GM13976 (cell line): Measurements from ENCODE around the gene FMNL2.

Experiments
- DNase-seq: peaks from one replicate; pipeline ENCODE4 v3.0.0; 2012; ENCODE audit warnings: low spot score
- in situ Hi-C: fragments of 300-500 bp; cut with MboI; formaldehyde crosslinking; loops from one replicate; pipeline ENCODE4 v1.12.0; 2022; ENCODE audit warnings: low sequenced_read_pairs, mixed read lengths, inconsistent platforms; ENCODE audit not compliant: unreplicated experiment
- TF ChIP-seq, protein P1 (sequence below): IDR thresholded peaks from 2 replicates; pipeline ENCODE4 v1.5.1; 2012; ENCODE audit warnings: borderline replicate concordance, mild to moderate bottlenecking; ENCODE audit not compliant: insufficient read depth; ENCODE audit errors: extremely low read depth, missing control alignments, control extremely low read depth

The FMNL2 gene

DNA sequence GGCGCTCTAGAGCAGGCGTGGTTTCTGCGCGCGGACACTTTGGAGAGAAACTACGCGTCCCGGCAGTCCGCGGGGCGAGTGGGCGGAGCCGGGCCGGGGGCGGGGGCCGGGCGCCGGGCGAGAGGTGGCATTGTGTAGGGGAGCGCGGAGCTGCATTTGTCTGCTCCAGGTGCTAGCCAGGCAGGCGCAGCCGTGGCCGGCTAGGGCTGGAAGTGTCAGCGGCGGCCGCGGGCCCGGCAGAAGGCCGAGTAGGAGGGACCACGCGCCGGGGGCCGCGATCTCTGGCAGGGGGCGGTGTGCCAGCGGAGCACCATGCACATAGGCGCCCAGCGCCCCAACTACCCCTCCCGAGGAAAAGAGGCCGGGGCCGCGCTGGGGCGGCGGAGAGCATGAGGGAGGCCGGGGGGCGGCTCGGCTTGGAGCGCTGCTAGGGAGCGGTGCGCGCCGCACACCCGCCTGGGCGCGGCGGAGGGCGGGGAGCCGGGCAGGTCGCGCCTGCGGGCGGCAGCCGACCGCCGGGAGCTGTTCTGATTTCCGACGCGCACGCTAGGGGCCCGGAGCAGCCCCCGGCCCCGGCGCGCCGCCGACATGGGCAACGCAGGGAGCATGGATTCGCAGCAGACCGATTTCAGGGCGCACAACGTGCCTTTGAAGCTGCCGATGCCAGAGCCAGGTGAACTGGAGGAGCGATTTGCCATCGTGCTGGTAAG lies at the start of gene FMNL2:
TSS of gene FMNL2 (plus strand) at position 159 of the 710 bp plus-strand sequence.
- in situ Hi-C loops: no loop called here
- TF ChIP-seq, protein P1, sequence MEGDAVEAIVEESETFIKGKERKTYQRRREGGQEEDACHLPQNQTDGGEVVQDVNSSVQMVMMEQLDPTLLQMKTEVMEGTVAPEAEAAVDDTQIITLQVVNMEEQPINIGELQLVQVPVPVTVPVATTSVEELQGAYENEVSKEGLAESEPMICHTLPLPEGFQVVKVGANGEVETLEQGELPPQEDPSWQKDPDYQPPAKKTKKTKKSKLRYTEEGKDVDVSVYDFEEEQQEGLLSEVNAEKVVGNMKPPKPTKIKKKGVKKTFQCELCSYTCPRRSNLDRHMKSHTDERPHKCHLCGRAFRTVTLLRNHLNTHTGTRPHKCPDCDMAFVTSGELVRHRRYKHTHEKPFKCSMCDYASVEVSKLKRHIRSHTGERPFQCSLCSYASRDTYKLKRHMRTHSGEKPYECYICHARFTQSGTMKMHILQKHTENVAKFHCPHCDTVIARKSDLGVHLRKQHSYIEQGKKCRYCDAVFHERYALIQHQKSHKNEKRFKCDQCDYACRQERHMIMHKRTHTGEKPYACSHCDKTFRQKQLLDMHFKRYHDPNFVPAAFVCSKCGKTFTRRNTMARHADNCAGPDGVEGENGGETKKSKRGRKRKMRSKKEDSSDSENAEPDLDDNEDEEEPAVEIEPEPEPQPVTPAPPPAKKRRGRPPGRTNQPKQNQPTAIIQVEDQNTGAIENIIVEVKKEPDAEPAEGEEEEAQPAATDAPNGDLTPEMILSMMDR: peak; percentile 8
- DNase-seq: peak; percentile 90

DNA sequence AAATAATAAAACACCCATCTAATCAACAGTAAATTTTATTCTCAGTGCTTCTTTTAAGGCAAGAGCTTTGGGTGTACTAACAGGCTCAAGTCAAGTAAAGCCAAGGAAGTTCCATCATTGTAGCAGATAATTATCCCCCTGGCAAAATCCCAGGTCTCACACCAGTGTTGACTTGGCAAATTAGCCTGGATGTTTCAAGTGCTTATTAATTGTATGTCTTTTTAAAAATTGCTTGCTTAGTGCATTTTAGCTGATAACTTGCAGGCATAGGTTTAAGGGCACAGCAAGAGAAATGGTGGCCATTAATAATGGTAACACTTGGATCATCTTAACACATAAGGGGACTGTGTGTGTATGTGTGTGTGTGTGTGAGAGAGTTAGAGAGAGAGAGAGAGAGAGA lies 42.0 kb upstream of the FMNL2 start:
- in situ Hi-C loops: no loop called here
- TF ChIP-seq, protein P1: no peak
- DNase-seq: no peak

DNA sequence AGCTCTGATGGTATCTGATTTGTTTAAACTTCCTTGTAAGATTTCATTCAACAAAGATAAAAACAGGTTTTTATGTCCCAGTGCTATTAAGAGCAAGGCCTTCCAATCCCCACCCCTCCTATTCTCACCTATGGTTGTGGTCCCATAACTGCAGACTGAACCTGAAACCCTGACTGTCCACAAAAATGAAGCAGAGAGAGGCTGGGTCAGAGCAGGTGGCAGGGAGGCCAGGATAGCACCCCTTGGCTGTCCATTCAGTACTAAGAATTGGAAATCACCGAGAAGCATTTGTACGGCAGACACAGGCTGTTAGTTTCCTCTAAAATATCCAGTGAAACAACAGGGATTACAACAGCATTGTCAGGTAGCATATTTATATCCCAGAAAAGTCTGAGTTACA lies 37.3 kb upstream of the FMNL2 start:
- TF ChIP-seq, protein P1: no peak
- in situ Hi-C loops: no loop called here
- no peak for DNase-seq

DNA sequence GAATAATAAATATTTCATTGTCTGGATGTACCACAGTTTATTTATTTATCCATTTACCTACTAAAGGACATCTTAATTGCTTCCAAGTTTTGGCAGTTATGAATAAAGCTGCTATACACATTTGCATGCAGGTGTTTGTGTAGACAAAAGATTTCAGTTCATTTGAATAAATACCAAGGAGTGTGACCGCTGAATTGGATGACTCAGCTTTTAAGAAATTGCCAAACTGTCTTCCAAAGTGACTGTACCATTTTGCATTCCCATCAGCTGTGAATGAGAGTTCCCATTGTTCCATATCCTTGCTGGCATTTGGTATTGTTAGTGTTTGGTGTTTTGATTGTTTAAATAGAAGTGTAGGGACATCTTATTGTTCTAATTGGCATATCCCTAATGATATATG lies 36.2 kb upstream of the FMNL2 start:
- TF ChIP-seq, protein P1: no peak
- in situ Hi-C loops: no loop called here
- no peak for DNase-seq

DNA sequence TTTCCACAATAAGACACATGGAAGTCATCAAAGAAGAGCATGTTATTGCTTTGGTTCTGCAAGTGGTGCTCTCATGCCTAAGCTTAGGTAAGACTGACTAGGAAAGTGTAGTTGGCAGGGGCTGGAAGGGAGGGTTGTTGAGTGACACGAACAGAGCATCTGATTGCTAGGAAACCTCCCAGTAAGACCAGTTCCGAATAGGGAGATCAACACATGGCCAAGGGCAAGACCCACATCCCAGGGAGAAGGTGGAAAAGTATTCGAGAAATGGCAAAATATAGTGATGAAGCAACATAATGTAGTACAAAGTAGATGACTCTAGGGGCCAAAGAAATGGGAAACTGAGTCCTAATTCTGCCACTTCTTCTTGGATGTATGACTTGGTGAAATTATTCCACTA lies 33.8 kb upstream of the FMNL2 start:
- no peak for DNase-seq
- in situ Hi-C loops: no loop called here
- TF ChIP-seq, protein P1: no peak

DNA sequence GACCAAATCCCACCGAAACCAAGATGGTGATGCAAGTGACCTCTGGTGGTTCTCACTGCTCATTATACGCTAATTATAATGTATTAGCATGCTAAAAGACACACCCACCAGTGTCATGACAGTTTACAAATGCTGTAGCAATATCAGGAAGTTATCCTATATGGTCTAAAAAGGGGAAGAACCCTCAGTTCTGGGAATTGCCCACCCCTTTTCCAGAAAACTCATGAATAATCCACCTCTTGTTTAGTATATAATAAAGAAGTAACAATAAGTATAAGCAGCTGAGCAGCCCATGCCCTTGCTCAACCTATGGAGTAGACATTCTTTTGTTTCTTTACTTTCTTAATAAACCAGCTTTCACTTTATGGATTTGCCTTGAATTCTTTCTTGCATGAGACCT lies 31.0 kb upstream of the FMNL2 start:
- DNase-seq: no peak
- TF ChIP-seq, protein P1: no peak
- in situ Hi-C loops: no loop called here

DNA sequence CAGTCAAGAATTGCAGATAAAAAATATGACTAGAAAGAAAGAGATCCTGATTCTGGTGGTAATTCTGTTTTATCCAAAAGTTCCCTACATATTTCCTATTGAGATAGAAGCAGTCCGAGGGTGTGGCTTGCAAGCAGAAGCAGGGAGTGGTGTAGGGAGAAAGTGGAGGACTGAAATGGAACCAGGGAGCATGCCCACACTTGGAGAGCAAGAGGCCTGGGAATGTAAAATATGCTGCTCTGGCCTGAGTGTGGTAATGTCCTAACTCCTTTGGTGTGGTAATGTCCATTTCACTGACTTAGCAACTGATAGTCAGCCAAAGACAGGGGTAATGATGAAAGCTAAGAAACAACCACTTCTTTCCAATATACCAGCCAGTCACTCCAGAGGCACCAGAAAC lies 30.1 kb upstream of the FMNL2 start:
- in situ Hi-C loops: no loop called here
- no peak for DNase-seq
- TF ChIP-seq, protein P1: no peak
